ENCODE measurements around the gene TKTL1.
"Not testable (repeated sequence)": the region's sequence is repeated elsewhere in the genome, so short reads cannot be mapped to it uniquely, and the experiment has no call there.

Gene TKTL1

GRCh38 chrX:154309041-154309775 lies 13.6 kb downstream of the TKTL1 start:
- no peak for DNase-seq

- DNase-seq = no peak
Measured at GRCh38 chrX:154310616-154311536, 15.3 kb downstream of the TKTL1 start.

DNA sequence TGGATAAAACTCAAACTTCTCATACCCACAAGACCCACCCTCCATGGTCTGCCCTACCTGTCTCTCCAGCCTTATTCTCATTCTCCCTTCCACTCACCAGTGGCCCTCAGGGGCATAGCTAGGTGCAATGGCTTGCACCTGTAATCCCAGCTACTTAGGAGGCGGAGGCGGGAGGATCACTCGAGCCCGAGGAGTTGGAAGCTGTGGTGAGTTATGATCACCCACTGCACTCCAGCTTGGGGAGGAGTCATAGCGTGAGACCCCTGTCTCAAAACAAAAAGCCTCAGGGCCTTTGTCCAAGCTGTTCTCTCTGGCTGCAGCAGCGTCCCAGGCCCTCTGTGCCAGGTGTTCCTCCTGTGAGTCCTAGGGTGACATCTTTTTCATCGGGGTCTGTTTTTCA lies 16.5 kb downstream of the TKTL1 start:
- DNase-seq = no peak

DNA sequence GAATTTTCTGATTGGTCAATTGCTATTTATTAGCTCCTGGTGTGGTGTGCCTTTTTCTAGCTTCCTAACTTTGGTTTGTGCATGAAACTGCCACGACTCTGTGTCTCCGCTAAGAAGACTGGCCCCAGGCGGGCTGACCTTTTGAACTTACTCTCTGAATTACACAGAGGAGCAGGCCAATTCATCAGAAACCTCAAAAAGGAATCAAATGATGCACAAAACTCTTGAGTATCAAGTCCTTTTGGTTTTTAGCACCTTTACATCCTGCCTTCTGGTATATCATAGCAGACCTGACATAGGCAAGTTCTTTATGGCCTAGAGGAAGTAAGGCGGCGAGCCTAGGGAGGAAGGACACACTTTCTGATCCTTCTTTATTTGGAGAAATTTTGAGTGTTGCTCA lies 17.6 kb downstream of the TKTL1 start:
- peak; percentile 23 to 40 for DNase-seq

- DNase-seq = no peak
Measured at GRCh38 chrX:154315416-154315815, 19.8 kb downstream of the TKTL1 start.

DNA sequence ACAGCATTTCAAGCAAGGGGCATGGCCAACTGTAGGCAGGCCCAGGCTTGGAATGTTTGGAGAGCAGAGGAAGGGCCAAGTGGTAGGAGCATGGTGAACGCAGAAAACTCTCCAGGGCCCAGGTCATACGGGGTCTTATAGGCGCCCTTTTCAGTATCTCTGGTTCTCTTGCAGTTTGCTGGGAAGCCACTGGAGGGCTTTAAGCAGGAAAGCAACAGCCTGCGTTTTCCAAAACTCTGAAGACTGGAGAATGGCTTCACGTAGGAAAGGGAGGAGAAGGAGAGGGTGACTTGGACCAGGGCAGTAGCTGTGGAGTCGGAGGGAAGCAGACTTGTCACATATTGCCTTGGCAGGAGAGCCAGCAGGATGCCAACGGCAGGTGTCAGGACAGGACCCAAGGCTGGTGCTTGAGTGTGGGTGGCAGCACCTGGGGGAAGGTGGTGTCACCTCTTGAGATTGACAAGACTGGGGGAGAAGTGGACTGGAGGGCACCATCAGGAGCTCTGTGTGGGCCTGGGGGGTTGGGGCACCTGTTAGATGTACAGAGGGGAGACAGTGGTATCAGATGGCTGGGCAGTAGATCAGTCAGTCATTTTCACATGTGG lies 21.9 kb downstream of the TKTL1 start:
- DNase-seq = no peak

GRCh38 chrX:154320406-154320805 lies 24.8 kb downstream of the TKTL1 start:
- no peak for DNase-seq

DNA sequence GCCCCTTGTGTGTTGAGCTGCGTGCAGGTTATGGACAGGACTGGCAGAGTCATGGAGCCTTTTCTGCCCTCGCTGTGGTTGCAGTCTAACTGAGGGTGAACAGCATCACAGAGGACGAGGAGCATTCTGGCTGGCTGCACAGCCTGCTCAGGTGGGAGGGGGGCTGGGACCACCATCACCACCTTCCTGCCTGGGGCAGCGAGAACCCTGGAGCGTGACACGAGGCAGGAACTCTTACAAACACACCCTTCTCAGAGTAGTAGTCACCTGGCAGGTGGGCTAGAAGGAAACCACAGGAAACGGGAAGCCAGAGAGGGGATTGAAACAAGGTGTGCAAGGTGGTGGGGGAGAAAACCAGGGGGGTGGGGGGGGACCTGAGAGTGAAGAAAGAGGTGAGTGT lies 25.6 kb downstream of the TKTL1 start:
- no peak for DNase-seq

- DNase-seq = no peak
Measured at GRCh38 chrX:154321594-154321993, 26.0 kb downstream of the TKTL1 start.

DNA sequence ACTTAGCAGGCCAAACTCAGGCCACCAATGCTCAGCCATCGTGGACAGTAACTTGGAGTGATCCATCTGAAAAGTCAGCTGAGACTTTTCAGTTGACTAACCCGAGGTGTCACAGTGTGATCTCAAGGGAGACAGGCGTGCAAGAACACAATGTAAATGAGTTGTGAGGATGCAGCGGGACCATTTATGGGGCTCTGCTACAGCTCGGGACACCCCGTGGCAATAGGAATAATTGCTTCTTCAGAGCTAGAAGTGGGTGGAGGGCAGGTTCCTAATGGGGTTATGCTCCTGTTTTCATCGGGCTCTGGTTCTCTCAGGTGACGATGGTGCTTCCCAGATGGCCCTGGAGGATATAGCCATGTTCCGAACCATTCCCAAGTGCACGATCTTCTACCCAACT lies 27.3 kb downstream of the TKTL1 start:
- no peak for DNase-seq

- no peak for DNase-seq
Measured at GRCh38 chrX:154323537-154323936, 27.9 kb downstream of the TKTL1 start.

DNA sequence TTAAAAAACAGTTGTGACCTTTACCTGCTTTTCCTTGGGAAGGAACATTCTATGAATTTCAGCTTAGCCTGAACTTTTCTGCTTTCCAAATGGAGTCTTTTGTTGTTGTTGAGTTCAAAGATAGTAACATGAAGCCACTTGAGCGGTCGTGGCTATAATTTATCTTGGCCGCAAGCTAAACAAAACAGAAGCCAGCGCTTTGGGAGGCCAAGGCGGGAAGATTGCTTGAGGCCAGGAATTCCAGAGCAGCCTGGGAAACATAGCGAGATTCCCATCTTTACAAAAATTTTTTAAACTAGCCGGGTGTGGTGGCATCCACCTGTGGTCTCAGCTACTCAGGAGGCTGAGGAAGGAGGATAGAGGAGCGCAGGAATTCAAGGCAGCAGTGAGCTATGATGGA lies 29.9 kb downstream of the TKTL1 start:
- DNase-seq = no peak

DNA sequence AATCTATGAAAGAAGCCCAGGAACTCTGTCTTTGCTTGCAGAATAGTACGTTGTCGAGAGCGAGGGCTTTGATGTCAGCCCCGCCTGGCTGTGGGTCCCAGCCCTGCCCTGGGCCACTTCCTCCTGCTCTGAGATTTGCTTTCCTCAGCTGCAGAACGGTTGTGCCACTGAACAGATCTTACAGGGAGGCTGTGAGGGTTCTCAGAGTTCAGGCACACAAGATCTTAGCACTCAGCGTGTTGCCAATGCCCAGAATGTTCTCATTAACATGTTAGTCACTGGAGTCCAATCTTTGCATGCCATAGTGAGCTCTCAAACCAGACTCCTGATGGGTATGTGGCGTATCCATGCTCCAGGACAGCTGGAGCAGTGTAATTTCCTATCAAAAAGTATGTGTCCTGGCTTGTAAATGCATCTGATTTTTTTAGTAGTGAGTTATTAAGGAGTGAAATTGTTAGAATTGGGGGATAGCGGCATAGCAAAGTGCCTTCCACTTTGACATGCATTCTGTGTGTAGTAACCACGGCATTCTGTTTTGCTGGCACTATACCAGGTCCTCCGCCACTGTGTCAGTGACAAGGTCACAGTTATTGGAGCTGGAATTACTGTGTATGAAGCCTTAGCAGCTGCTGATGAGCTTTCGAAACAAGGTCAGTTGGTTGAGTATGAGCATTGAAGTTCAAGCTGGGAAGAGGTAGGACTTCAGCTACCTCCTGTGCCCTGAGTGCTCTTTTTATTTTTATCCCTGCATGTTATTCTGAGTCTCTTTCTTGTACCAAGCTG lies 31.6 kb downstream of the TKTL1 start:
- peak in 1 of 2 donors; percentile 30 for DNase-seq

DNA sequence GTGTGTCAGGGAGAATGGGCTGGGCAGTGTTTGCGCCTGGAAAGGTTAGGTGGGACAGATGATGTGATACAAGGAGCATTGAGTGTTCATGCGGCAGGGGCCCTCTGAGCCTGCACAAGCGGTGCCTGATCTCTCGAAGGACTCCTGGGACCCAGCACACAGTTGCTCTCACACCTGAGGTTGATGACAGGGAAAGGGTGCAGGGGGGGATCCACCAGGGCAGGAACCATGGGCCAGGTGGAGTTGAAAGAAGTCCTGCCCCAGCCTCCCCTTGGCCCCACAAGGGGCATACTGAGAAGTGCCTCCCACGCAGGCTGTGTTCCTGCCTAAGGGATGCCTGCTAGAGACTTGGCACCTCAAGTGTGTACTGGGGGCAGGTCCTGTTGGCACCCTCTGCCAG lies 33.1 kb downstream of the TKTL1 start:
- DNase-seq = no peak

DNA sequence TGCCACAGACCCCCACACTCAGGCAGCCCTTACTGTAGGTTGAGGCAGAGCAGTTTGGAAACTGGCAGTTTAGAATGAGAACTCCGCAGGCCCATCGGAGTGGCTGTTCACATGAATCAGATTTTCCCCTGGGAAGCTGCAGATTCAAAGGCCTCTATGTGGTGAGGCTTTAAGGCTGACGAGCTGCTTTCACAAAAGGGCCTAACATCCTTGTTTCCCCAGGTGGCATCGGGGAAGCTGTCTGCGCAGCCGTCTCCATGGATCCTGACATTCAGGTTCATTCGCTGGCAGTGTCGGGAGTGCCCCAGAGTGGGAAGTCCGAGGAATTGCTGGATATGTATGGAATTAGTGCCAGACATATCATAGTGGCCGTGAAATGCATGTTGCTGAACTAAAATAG lies 33.7 kb downstream of the TKTL1 start:
- DNase-seq = no peak

DNA sequence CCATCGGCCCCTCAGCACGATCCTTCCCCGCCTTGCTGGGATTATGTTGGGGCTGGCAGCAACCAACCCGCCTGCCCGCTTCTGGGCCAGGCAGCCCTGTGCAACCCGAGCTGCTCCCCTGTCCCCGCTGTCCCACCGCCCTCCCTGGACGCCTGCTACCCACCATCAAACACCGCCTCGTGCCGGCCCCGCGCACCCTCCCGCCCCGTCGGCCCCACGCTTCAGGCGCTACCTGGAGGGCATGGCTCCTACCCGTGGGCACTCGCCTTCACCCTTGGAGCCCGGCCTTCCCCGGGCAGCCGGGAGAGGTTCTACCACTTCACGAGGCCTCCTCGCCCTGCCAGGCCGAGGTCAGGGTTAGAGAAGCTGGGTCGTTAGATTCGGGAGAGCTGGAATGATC lies 37.0 kb downstream of the TKTL1 start:
- no peak for DNase-seq

DNA sequence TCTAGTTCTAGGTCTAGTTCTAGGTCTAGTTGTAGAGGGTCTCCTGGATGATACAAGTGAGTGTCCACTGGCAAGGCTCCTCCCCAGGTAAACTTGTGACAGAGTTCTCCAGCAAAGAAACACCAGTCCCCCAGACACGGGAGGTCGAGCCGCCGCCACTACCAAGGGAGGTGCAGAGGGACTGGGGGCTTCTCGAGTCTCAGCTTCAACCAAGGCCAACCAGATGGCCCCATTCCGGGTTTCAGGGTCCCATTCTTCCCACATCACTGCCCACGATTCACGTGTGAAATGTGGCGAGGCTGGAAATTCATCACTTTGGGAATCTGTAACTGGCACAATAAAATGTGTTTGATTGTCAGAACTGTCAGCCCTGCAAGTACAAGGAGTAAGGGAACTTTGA lies 37.5 kb downstream of the TKTL1 start:
- DNase-seq = no peak

DNA sequence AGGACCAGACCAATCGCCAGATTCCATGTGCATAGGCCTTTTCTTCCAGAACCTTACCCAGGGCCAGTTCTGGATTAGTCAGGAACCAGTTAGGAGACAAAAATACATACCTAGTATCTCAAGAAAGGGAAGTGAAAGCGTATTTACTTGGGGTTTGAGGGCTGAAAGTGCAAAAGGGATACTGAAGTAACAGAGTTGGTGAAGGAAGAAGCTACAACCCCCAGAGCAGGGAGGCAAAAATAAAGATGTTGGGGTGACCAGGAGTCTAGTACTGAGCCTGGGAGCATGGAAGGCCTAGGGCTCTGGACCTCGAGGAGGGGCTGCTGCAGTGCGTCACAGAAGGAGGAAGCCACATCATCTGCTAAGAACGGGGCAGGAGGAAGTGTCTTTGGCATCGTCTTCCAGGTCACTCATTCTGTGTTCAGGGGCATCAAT lies 38.3 kb downstream of the TKTL1 start:
- DNase-seq = no peak

DNA sequence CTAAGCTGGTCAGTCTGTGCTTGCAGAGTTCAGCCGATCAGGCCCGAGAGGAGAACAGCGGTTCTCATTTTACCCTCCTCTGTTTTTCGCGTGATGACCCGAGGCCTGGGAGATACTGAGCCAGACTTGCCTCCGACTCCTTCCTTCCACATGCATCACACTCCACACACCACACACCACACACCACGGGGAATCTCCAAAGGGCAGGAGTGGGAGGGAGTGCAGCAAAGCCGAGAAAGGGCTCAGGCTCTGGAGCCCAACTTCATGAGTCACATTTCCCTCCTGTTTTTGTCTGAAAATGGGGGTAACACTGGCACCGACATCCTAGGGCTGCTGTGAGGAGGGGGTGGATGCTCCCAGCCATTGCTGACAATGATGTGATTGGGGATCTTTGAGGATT lies 38.9 kb downstream of the TKTL1 start:
- DNase-seq = peak; percentile 46 to 55

GRCh38 chrX:154341399-154342298 lies 46.1 kb downstream of the TKTL1 start:
- not testable (repeated sequence) for DNase-seq

DNA sequence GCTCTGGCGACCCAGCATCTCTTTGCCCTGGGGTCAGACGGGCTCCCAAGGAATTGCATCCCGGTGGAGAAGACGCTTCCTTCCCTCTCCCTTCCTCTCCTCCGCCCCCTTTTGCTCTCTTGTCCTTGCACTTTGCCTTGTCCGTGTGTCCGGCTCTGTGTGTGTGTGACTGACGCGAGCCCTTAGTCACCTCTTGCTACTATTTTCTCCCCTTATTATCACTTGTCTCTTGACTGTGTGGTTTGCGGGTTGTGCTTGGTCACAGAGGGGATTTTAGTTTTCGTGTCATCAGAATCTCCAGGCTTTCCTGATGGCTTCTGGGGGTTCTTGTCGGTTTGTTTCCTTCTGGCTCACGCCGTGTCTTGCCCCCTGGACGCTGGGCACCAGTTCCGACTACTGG lies 47.5 kb downstream of the TKTL1 start:
- not testable (repeated sequence) for DNase-seq

GRCh38 chrX:154343620-154344019 lies 48.0 kb downstream of the TKTL1 start:
- not testable (repeated sequence) for DNase-seq
